K562 (cell line): ENCODE results near the gene ZNF324B. TPM values are rescaled to one million over a fixed set of nuclear protein-coding genes. Genes with fewer than 3 reads are reported as not detected.
A peak's percentile ranks its signal among the peaks of the same experiment; 100 is the strongest.

Experiments used
- ERF ChIP-seq: fragments of 450-650 bp; formaldehyde crosslinking; IDR thresholded peaks from 2 replicates; pipeline ENCODE4 v1.4.0; 2020; ENCODE audit warnings: mild to moderate bottlenecking, mixed read lengths
- FOSL1 ChIP-seq: fragments of 200-800 bp; sonication (Bioruptor generic); conservative IDR thresholded peaks from 2 replicates; pipeline ENCODE4 v1.6.1; 2016; ENCODE audit warnings: missing genetic modification characterization, missing compliant biosample characterization
- FUS ChIP-seq: fragments of 200-400 bp; formaldehyde crosslinking; optimal IDR thresholded peaks from 2 replicates; pipeline ENCODE3; 2017; ENCODE audit warnings: low read depth, low read length
- GTF2E2 ChIP-seq: fragments of 200-800 bp; sonication (Bioruptor generic); IDR thresholded peaks from 2 replicates; pipeline ENCODE4 v1.6.1; 2016; ENCODE audit warnings: missing genetic modification characterization, missing compliant biosample characterization
- HDAC2 ChIP-seq: fragments of 450-650 bp; IDR thresholded peaks from 2 replicates; pipeline ENCODE4 v1.6.1; 2016; ENCODE audit warnings: mild to moderate bottlenecking
- KDM2B ChIP-seq: fragments of 250-450 bp; sonication (Bioruptor Pico); IDR thresholded peaks from 2 replicates; pipeline ENCODE4 v1.8.0; 2021; ENCODE audit warnings: mild to moderate bottlenecking, moderate library complexity
- MIER1 ChIP-seq: fragments of 450-650 bp; IDR thresholded peaks from 2 replicates; pipeline ENCODE4 v1.6.1; 2016; ENCODE audit warnings: antibody characterized with exemption, mild to moderate bottlenecking, low read depth
- MXI1 ChIP-seq: IDR thresholded peaks from 2 replicates; pipeline ENCODE4 v1.6.1; 2011; ENCODE audit warnings: low read depth, mild to moderate bottlenecking, improper control_type of control experiment, low read length
- NFIC ChIP-seq: fragments of 450-650 bp; IDR thresholded peaks from 2 replicates; pipeline ENCODE4 v1.6.1; 2017; ENCODE audit warnings: mild to moderate bottlenecking, inconsistent platforms
- PTBP1 ChIP-seq: fragments of 200-400 bp; formaldehyde crosslinking; IDR thresholded peaks from 2 replicates; pipeline ENCODE4 v1.6.1; 2017; ENCODE audit warnings: low read depth, low read length
- PYGO2 ChIP-seq: fragments of 450-650 bp; IDR thresholded peaks from 2 replicates; pipeline ENCODE4 v1.6.1; 2016; ENCODE audit warnings: mild to moderate bottlenecking, missing genetic modification characterization, moderate library complexity, missing compliant biosample characterization
- RNF2 ChIP-seq: sonication (generic); IDR thresholded peaks from 2 replicates; pipeline ENCODE4 v1.6.1; 2016
- SUPT5H ChIP-seq: fragments of 450-650 bp; IDR thresholded peaks from 2 replicates; pipeline ENCODE4 v1.6.1; 2016
- XRCC5 ChIP-seq: fragments of 200-400 bp; formaldehyde crosslinking; IDR thresholded peaks from 2 replicates; pipeline ENCODE4 v1.6.1; 2017; ENCODE audit warnings: low read depth, mild to moderate bottlenecking, low read length
- ZBTB17 ChIP-seq: fragments of 450-650 bp; formaldehyde crosslinking; IDR thresholded peaks from 2 replicates; pipeline ENCODE4 v1.4.0; 2020; ENCODE audit warnings: mild to moderate bottlenecking
- ZKSCAN1 ChIP-seq: fragments of 150-350 bp; IDR thresholded peaks from 2 replicates; pipeline ENCODE4 v1.6.1; 2016; ENCODE audit warnings: low read depth, low read length
- ZNF431 ChIP-seq: sonication (generic); formaldehyde crosslinking; IDR thresholded peaks from 2 replicates; pipeline ENCODE4 v1.8.0; 2022; ENCODE audit warnings: mild to moderate bottlenecking, missing genetic modification reagents
- polyA plus RNA-seq, 8 experiments: library from polyadenylated mRNA; depleted of rRNA in 4 of 8; stranded (reverse) in 5 of 8; unstranded in 3 of 8; fragments of >200 nt; fragmentation: Nextera tagmentation in 2 of 8; fragmentation: Illumina TruSeq in 1 of 8; extraction: Ambion mirVana in 2 of 8; extraction: Trizol in 1 of 8; gene quantifications; 2 replicates each; pipeline versions ENCODE4 v1.2.1 to v1.2.3, GENCODE V29; 2011 to 2014; ENCODE audit warnings: inconsistent platforms in 1 of 8, missing spikeins in 1 of 8
- total RNA-seq, 7 experiments: library from RNA; depleted of rRNA in 6 of 7; stranded (reverse); fragments of >200 nt in 6 of 7; fragmentation: Illumina TruSeq in 2 of 7; extraction: Trizol in 2 of 7; gene quantifications; 2 replicates each; pipeline versions ENCODE4 v1.2.1 to v1.2.3, GENCODE V29; 2011 to 2021; ENCODE audit warnings: low replicate concordance in 1 of 7
- TF ChIP-seq, protein P1 (sequence below): fragments of 450-650 bp; formaldehyde crosslinking; IDR thresholded peaks from 2 replicates; pipeline ENCODE4 v1.4.0; 2020; ENCODE audit warnings: mild to moderate bottlenecking, moderate library complexity
- TF ChIP-seq, protein P2 (sequence below): sonication (generic); formaldehyde crosslinking; IDR thresholded peaks from 2 replicates; pipeline ENCODE4 v1.8.0; 2023; ENCODE audit warnings: missing genetic modification reagents, mild to moderate bottlenecking, borderline replicate concordance
- TF ChIP-seq, protein P3 (sequence below): sonication (generic); formaldehyde crosslinking; IDR thresholded peaks from 2 replicates; pipeline ENCODE4 v1.8.1; 2022; ENCODE audit warnings: missing genetic modification reagents
- TF ChIP-seq, protein P4 (sequence below), 2 experiments: fragments of 450-650 bp; conservative IDR thresholded peaks; 2 replicates each; pipeline ENCODE4 v1.6.1; 2017; ENCODE audit warnings: mild to moderate bottlenecking in 2 of 2, moderate library complexity in 2 of 2

ZNF324B gene
- total and polyA plus RNA-seq, 9 of the 15 experiments (the other 6 are each of a cell fraction or from before 2014, with no cell fraction given): 0.20 to 13.5 (median 5.7) TPM

DNA sequence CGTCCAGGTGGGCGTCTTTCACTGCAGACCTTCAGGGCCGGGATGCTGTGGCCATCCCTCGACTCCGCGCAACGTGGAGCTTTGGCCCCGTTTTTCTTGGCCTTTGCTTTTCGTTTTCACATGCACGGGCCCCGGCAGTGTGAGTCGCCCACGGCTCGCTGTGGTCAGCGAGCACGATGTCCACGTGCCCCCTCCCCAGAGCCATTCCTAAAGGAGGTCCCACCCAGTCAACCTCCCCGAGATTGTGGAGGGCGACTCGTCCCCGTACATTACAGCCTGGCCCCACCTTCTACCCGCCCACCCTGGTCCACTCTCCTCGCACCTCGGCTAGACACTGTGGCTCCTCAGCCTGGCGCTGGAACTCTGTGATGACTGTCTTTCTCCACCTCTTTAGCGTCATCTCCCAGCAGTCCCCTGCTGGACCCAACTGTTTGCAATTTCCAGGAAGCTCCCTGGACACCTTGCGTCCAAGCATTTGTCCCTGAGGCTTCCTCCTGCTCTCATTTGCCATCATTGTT, 25.1 kb downstream of the ZNF324B start (continued):
- TF ChIP-seq MXI1 (no peak), ZNF431 (CRISPR knock-in tag) (0 out of 2 replicates have a peak, but pooled peaks have one; percentile 13), MIER1 (no peak), KDM2B (CRISPR knock-in tag) (no peak), SUPT5H (peak; percentile 10), PYGO2 (tag) (no peak), HDAC2 (no peak), FUS (no peak), NFIC (no peak), RNF2 (no peak), GTF2E2 (tag) (0 out of 2 replicates have a peak, but pooled peaks have one; percentile 19), FOSL1 (no peak), XRCC5 (no peak), ZKSCAN1 (no peak), PTBP1 (no peak), ZBTB17 (no peak), ERF (peak; percentile 75; the same call in 1 of the 2 replicates)
- TF ChIP-seq, protein P1, sequence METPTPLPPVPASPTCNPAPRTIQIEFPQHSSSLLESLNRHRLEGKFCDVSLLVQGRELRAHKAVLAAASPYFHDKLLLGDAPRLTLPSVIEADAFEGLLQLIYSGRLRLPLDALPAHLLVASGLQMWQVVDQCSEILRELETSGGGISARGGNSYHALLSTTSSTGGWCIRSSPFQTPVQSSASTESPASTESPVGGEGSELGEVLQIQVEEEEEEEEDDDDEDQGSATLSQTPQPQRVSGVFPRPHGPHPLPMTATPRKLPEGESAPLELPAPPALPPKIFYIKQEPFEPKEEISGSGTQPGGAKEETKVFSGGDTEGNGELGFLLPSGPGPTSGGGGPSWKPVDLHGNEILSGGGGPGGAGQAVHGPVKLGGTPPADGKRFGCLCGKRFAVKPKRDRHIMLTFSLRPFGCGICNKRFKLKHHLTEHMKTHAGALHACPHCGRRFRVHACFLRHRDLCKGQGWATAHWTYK (CRISPR knock-in tag): 0 out of 2 replicates have a peak, but pooled peaks have one; percentile 14
- TF ChIP-seq, protein P2, sequence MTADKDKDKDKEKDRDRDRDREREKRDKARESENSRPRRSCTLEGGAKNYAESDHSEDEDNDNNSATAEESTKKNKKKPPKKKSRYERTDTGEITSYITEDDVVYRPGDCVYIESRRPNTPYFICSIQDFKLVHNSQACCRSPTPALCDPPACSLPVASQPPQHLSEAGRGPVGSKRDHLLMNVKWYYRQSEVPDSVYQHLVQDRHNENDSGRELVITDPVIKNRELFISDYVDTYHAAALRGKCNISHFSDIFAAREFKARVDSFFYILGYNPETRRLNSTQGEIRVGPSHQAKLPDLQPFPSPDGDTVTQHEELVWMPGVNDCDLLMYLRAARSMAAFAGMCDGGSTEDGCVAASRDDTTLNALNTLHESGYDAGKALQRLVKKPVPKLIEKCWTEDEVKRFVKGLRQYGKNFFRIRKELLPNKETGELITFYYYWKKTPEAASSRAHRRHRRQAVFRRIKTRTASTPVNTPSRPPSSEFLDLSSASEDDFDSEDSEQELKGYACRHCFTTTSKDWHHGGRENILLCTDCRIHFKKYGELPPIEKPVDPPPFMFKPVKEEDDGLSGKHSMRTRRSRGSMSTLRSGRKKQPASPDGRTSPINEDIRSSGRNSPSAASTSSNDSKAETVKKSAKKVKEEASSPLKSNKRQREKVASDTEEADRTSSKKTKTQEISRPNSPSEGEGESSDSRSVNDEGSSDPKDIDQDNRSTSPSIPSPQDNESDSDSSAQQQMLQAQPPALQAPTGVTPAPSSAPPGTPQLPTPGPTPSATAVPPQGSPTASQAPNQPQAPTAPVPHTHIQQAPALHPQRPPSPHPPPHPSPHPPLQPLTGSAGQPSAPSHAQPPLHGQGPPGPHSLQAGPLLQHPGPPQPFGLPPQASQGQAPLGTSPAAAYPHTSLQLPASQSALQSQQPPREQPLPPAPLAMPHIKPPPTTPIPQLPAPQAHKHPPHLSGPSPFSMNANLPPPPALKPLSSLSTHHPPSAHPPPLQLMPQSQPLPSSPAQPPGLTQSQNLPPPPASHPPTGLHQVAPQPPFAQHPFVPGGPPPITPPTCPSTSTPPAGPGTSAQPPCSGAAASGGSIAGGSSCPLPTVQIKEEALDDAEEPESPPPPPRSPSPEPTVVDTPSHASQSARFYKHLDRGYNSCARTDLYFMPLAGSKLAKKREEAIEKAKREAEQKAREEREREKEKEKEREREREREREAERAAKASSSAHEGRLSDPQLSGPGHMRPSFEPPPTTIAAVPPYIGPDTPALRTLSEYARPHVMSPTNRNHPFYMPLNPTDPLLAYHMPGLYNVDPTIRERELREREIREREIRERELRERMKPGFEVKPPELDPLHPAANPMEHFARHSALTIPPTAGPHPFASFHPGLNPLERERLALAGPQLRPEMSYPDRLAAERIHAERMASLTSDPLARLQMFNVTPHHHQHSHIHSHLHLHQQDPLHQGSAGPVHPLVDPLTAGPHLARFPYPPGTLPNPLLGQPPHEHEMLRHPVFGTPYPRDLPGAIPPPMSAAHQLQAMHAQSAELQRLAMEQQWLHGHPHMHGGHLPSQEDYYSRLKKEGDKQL (CRISPR knock-in tag): no peak
- TF ChIP-seq, protein P3, sequence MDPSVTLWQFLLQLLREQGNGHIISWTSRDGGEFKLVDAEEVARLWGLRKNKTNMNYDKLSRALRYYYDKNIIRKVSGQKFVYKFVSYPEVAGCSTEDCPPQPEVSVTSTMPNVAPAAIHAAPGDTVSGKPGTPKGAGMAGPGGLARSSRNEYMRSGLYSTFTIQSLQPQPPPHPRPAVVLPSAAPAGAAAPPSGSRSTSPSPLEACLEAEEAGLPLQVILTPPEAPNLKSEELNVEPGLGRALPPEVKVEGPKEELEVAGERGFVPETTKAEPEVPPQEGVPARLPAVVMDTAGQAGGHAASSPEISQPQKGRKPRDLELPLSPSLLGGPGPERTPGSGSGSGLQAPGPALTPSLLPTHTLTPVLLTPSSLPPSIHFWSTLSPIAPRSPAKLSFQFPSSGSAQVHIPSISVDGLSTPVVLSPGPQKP (CRISPR knock-in tag): no peak
- TF ChIP-seq, protein P4, sequence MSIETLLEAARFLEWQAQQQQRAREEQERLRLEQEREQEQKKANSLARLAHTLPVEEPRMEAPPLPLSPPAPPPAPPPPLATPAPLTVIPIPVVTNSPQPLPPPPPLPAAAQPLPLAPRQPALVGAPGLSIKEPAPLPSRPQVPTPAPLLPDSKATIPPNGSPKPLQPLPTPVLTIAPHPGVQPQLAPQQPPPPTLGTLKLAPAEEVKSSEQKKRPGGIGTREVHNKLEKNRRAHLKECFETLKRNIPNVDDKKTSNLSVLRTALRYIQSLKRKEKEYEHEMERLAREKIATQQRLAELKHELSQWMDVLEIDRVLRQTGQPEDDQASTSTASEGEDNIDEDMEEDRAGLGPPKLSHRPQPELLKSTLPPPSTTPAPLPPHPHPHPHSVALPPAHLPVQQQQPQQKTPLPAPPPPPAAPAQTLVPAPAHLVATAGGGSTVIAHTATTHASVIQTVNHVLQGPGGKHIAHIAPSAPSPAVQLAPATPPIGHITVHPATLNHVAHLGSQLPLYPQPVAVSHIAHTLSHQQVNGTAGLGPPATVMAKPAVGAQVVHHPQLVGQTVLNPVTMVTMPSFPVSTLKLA (conservative IDR thresholded peaks at IDR 0.05): no peak
